NCI-H2196 (cell line): Measurements from ENCODE around the gene ONECUT3.

Source experiments
- DNase-seq: peaks from one replicate; lab custom pipeline; 2025; ENCODE audit not compliant: unreplicated experiment; lab: John Stamatoyannopoulos, UW

The ONECUT3 gene

GRCh38 chr19:1828279-1829238 is 75.3 kb downstream of the ONECUT3 start:
- no peak for DNase-seq

DNA sequence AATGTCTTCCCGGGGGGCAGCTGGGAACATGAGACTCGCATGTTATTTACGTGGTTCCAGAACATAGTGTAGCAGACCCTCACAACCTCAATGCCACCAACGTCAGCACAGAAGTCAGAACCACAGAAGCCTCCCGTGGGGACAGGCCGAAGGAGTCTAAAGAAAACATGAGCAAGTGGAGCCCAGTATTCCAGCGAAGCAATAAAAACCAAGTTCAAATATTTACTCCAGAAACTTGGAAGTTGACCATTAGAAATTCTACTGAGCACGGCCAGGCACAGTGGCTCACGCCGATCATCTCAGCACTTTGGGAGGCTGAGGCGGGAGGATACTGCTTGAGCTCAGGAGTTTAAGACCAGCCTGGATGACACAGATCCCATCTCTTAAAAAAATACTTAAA is 76.7 kb downstream of the ONECUT3 start:
- no peak for DNase-seq

DNA sequence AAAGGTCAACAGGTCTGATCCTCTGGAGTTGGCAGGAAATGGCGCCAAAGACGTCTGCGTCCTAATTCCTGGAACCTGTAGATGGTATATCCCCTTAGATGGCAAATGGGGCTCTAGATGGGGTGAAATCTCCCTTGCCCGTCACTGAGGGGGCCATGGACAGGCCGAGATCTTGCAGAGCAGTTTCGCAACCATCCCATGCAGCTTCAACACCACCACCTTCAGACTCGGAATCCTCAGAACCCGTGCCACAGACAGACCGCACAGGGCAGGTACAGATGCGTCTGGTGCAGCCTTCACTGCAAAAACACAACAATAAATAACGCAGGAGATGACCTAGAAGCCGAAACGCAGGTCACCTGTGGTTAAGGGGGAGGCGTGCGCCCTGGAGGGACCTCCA is 77.3 kb downstream of the ONECUT3 start:
- DNase-seq, result no peak
